NOMO-1 treated with DMSO at 0.1 percent for 48 hours (cell line): ENCODE measurements around the gene OR5H14.
"Not testable (repeated sequence)": the region's sequence is repeated elsewhere in the genome, so short reads cannot be mapped to it uniquely, and the experiment has no call there.

Experiments
- DNase-seq: peaks from one replicate; lab custom pipeline; 2025; ENCODE audit not compliant: unreplicated experiment; lab: John Stamatoyannopoulos, UW

Gene OR5H14

DNA sequence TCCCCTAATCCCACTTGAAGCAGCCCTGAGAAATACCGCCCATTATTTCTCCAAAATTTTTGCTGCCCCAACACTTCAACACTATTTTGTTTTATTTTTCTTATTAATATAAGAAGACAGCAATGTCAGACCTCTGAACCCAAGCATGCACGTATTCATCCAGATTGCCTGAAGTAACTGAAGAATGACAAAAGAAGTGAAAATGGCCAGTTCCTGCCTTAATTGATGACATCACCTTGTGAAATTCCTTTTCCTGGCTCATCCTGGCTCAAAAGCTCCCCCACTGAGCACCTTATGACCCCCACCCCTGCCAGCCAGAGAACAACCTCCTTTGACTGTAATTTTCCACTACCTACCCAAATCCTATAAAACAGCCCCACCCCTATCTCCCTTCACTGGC, 49.0 kb downstream of the OR5H14 start:
- DNase-seq, result not testable (repeated sequence)

DNA sequence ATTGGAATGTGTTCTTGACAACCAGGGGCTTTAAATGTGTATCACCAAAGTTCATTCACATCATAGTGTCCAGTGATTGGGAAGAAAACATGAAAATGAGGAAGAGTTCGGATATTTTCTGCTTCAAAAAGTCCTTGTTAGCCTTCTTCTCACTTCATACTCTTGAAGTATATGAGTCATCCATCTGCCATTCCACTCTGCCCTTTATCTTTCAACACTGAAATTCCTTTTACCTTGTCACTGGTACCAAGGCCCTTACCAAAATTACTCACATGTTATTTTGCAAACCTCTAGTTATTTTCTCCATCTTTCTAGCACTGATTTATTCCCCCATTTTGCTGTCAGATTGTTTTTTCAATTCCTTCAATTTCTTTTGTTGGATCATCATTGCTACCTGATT, 51.7 kb downstream of the OR5H14 start:
- DNase-seq, result no peak
